Skin of body (tissue), 2 donors: ENCODE results near the gene CTSD. TPM values are rescaled to one million over a fixed set of nuclear protein-coding genes. Genes with fewer than 3 reads are reported as not detected.

Experiments used
- DNase-seq: peaks from one replicate; lab custom pipeline; 2025; lab: John Stamatoyannopoulos, UW
- total RNA-seq: library from RNA; depleted of rRNA; stranded (reverse); fragments of >200 nt; gene quantifications from one replicate; pipeline ENCODE4 v1.2.3, GENCODE V29; 2014

The CTSD gene
- total RNA-seq, 1 donor from 2014 or later: 118 TPM

DNA sequence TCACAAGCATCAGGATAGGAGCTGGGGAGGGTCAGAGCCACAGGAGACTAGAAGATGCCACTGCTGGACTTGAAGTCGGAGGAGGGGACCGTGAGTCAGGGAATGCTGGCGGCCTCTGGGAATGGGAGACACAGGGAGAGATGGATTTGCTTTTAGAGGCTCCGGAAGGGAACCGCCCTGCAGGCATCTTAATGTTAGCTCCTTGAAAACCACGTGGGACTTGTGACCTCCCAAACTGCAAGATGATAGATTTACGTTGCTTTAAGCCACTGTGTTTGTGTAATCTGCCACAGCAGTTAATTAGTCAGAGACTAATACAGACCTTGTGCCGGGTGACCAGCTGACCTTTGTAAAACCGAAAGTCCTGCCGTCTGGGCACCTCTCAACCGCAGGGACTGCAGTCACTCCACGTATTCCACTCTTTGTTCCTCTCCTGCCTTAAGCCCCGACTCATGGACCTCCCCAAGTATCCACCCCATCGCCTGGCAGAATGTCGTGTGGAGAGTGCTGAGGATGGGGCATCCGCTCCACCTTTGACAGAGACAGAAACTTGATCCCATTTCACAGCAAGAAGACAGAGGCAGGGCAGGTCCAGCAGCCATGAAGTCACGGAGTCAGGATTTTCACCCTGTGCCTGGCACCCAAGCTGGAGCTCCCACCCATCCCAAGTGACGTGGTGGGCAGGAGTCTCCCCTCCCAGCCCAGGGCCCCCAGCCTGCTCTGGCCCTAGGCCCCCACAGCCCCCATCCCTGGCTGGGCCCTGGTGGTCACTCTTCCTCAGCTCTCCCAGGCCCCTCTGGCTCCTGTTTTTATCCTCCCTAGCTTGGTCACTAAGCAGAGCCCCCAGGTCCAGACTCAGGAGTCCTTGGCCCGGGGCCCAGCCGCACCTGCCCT is 19.4 kb upstream of the CTSD start:
- DNase-seq: no peak

- DNase-seq: no peak
These were observed 18.4 kb upstream of the CTSD start for GRCh38 chr11:1782031-1782590.

DNA sequence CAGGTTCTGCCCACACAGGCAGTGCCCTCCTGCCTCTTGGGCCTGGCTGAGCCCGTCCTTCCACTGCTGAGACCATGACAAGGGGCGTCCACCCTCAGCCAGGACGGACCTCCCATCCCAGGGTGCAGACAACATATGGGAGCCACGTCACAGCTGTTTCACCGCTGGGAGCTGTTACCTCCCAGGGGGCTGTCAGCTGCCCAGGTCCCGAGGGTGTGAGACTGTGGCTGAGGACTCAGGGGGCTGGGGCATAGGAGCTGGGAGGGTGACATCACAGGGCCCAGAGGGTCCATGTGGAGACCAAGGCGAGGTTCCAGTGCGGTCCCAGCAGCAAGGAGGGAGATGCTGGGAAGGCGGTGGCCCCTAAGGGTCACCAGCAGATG is 17.9 kb upstream of the CTSD start:
- DNase-seq: no peak

DNA sequence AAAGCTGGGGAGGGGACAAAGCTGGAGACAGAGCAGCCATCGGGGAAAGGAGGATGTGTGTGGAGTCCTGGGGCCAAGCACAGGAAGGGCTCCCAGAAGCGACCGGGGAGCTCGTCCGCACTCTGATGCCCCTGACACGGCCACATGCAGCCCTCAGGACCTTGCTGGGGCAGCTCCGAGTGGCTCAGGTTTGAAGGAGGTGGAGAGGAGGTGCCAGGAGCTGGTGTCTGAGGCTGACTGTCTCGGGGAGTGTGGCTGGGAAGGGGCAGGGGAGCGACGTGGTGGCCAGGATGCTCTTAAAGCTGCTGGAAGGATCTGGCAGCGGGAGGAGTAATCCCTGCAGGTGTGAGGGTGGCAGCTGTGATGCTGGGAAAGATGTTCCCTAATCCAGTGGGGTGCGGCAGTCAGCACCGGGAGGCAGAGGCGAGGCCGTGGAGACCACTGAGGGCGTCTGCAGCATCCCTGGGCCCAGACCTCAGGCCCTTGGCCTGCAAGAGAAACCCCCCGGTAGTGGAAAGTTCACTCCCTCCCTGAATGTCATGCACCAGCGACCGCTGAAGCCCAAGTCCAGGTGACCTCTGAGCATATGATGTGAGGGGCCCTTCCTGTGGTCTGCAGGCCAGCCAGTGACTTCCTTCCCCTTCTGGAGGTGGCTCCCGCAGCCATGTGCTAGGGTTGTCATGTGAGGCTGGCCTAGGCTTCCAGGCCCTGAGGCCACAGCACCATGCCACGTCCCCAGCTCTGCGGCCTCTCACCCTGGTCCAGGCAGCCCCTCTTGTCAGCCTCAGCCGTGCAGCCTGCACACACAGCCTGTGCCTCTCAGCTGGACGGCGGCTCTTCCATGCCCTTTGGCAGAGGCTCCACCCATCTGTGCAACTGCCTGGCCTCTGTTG is 17.2 kb upstream of the CTSD start:
- no peak for DNase-seq

DNA sequence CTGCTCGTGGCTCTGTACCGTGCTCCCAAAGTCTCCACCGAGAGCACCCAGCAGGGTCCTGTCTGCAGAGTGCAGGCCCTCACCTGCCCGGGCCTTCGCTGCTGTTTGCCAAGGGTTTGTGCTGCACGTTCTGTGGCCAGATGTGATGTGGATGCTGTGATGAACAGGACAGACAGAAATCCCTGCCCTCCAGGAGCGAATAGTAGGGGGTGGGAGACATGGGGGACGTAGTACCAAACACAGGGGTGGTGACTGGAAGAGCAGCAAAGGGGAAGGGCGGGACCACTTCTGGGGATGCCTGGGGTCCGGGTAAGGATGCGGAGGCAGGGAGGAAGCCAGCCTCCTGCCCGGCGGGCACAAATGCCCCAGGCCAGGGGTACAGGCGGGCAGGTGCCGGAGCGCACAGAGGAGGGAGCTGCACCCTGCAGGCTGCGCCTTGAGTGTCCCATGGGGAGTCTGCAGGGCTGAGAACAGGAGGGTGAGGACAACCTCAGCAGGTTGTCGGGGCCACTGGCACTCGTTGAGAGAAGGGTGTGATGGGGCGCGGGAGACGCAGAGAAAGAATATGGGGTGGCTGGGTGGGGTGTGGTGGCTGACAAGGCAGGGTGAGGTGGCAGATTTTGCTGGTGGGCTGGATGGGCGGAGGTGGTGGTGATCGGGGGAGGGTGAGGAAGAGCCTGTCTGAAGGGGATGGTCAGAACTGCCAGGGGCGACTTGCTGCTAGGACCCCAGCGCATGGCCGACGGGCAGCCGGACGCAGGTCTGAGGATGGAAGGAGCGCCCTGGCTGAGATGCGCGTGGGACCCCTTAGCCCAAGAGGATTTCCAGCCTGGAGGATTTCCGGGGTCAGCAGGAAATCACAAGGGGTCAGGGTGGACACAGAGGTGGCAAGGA is 16.3 kb upstream of the CTSD start:
- DNase-seq: no peak

DNA sequence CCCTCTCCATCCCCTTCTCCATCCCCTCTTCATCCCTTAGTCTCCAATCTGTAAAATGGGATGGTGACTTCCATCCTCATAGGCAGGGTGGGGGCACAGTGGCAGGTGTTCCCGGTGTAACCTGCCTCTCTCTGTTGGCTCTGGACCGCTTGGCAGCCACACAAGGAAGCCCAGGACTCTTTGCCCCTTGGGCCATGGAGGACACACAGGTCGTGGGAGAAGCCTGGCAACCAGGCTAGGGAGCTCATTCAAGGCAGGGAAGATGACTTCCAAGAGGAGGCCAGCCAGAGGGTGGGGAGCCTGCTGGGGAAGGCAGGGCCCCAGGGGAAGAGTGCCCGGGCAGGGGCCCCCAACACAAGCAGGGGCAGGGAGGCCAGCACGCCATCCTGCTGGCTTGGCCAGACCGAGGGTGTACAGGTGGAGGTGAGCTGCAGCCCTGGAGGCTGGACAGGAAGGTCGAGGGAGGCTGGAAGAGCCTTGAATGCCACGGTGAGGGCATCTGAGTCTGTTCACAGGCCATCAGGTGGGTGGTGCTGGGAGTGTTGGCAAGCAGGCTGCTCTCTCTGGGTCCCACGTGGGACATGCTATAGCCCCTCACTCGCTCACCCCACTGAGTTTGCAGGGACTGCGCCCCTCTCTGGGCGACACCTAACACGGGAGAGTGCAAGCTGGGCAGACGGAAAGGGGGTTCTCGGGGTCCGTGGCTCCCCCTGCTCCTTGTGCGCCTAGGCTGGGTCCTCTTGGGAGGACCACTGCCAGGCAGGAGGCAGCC is 15.5 kb upstream of the CTSD start:
- DNase-seq: no peak

GRCh38 chr11:1778141-1778911 is 14.6 kb upstream of the CTSD start:
- DNase-seq: no peak

DNA sequence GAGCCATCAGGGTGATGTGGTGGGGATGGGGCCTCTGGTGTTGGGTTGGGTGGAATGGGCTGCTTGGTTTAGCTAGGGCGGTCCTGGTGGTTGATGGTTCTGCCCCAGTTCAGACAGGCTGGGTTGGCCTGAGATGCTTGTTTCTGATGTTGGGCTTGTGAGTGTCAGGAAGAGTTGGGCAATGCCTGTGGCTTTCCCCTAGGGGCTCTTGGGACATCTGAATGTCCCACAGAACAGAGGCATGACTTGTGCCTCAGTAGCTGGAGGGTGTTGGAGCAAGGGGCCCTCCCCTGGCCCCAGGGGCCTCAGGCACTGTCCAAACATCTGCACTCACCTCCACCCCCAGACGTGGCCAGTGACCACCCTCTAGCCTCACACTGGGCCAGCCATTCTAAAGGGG is 14.0 kb upstream of the CTSD start:
- DNase-seq: no peak

- DNase-seq: no peak
These were observed 13.4 kb upstream of the CTSD start for GRCh38 chr11:1776944-1777715.

GRCh38 chr11:1776331-1776851 is 12.7 kb upstream of the CTSD start:
- DNase-seq: no peak

GRCh38 chr11:1774886-1775285 is 11.2 kb upstream of the CTSD start:
- no peak for DNase-seq

DNA sequence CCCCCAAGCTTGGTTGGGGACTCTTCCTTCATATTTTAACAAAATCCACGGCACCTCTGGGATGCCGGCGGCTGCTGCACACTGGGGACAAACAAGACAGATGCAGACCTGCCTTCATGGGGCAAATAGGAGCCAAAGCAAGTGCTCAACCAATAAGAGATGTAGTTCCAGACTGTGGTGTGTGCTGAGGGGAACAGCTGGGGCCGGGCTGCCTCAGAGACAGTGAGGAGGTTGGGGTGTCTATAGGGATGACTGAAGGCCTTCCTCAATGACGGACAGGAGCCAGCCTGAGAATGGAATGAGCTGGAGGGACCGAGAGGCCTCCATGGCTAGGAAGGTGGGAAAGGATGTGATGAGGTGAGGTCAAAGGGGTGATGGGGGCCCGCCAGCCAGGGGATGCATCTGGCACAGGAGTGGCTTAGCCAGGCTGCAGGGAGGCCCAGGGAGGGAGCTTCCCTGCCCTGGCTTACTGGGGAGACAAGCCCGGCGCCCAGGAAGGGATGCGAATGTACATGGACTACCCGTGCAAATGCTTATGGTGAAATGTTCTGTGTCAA is 10.3 kb upstream of the CTSD start:
- DNase-seq: no peak

GRCh38 chr11:1773131-1773993 is 9.6 kb upstream of the CTSD start:
- DNase-seq: no peak

DNA sequence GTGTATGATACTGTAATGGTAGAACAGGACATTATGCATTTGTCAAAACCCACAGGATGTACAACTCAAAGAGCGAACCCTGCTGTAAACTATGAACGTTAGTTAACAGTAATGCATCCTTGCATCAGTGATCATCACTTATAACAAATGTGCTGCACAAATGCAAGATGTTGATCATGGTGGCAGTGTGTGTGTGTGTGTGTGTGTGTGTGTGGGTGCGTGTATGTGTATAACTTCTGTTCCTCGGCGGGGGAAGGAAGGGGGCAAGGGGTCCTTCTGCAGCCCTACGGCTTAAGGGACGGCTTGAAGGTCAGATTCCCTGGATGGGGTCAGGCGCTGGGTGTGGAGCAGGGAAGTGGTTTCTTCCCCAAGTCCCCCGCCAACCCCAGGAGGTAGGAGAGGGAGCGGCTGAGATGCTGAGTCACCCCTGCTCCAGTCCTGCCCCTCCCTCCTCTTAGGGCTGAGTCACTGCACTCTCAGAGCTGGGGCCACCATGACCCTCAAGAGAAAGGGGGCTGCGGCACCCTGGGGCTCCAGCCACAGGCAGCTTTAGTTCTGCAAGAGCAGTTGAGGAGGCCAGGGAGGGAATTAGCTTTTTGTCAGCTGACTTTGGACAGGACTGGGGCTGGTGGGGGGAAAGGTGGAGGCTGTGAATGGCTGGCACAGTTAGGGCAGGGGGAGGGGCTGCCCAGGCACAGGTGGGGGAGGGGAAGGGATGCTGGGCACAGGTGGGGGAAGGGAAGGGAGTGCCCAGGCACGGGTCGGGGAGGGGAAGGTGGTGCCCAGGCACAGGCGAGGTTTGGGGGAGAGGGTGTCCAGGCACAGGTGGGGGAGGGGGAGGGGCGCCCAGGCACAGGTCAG is 8.8 kb upstream of the CTSD start:
- peak; percentile 11 for DNase-seq

DNA sequence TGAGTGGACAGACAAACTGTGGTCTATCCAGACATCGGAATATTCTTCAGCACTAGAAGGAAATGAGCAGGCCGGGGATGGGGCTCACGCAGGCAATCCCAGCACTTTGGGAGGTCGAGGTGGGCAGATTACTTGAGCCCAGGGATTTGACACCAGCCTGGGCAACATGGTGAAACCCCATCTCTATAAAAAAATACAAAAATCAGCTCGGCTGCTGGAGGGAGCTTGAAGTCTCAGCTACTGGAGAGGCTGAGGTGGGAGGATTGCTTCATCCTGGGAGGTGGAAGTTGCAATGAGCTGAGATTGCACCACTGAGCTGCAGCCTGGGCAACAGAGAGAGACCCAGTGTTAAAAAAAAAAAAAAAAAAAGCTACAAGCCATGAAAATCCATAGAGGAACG is 8.0 kb upstream of the CTSD start:
- DNase-seq: no peak

DNA sequence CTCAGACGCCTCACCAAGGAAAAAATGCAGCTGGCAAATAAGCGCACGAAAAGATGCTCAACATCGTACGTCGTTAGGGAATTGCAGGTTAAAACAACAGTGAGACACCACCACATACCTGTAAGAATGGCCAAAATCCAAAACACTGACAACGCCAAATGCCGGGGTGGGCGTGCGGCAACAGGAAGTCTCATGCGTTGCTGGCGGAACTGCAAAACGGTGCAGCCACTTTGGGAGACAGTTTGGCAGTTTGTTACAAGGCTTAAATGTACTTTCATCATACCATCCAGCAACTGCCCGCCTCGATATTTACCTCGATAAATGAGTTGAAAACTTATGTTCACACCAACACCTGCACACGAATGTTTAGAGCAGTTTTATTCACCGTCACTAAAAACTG is 7.5 kb upstream of the CTSD start:
- DNase-seq: no peak
